GM12892 (cell line): ENCODE data around the gene PPP1R12A.

Source experiments
- POLR2A ChIP-seq: IDR thresholded peaks from 2 replicates; pipeline ENCODE4 v1.6.1; 2011; ENCODE audit warnings: low read depth, low read length, control low read depth
- TAF1 ChIP-seq: IDR thresholded peaks from 2 replicates; pipeline ENCODE4 v1.6.1; 2011; ENCODE audit warnings: low read depth, mild to moderate bottlenecking, control low read depth, low read length, borderline replicate concordance

DNA sequence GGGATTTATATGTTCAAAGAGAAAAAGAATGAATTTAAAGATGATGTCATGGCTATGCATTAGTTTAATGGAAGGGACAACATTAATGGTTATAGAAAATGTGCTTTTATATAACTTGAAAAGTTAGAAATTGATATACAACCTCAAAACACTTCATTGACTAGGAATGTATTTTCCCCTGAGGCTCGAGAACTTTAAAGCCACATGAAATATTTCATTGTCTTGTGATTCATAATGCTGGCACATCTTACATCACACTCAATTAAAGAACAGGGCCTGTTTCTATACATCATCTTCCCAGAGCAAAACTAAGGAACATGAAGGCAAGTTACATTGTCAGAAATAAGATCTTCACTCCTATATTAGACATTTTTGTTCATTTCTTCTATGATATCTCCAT lies 208.9 kb downstream of the PPP1R12A start:
- TF ChIP-seq POLR2A (no peak), TAF1 (no peak)
